ENCODE measurements around the gene THSD7A. TPM values are rescaled to one million over a fixed set of nuclear protein-coding genes. Genes with fewer than 3 reads are reported as not detected.

Gene THSD7A
- total RNA-seq, 4 donors from 2014 or later = 16.2 to 36.4 (median 21.5) TPM

DNA sequence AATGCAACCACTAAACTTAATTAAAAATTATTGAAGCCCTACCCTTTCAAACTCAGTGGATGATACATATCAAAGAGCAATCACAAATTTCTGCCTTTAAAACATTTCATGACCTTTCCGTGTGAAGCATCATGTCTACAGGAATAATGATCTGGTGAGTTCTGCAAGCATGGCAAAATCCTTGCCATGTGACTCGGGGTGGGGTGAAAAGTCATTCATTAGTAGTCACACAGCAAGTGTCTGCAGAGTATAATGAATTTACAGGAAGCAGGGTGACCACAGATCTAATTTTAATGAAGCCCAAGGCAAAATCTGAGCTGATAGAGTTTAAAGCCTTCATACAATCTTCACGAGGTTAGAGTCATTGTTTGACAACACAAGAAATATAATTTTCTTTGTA lies 351.9 kb downstream of the THSD7A start:
- intact Hi-C loops (cut with DNase I; ENCODE audit: low total_unique reads) = no loop called here
- no peaks in the 10 kb centered on the region for H3K36me3 ChIP-seq
- H3K27me3 ChIP-seq = no peaks in the 10 kb centered on the region
- H3K9me3 ChIP-seq = no peaks in the 10 kb centered on the region
- no peak overlapping the region for H3K27ac ChIP-seq
- TF ChIP-seq POLR2A (IDR thresholded peaks at IDR 0.05) (no peak), CTCF (IDR thresholded peaks at IDR 0.05) (no peak)
- DNase-seq = no peak
- H3K4me1 ChIP-seq = no peaks in the 10 kb centered on the region
- H3K4me3 ChIP-seq = no peak overlapping the region

DNA sequence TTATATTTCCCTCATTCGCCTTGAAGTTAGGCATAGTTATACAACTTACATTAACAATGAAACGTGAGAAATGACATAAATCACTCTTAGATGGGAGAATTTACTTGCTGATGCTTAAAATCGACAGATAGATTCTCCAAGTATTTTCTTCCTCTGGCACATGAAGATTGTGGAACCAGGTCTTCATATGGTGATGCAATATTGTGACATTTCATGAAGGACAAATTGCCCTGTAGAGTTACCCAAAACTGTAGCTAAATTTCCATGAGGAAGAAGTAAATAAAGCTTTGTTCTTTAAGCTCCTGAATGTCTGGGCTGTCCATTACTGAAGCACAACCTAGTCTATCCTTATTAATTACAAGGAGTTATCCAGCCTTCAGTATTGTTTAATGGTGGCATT lies 353.1 kb downstream of the THSD7A start:
- Histone ChIP-seq H3K4me3 (no peak overlapping the region), H3K4me1 (no peaks in the 10 kb centered on the region), H3K36me3 (no peaks in the 10 kb centered on the region), H3K27ac (no peak overlapping the region), H3K9me3 (no peaks in the 10 kb centered on the region), H3K27me3 (no peaks in the 10 kb centered on the region)
- DNase-seq = no peak
- intact Hi-C loops (cut with DNase I; ENCODE audit: low total_unique reads) = no loop called here
- no peak for TF ChIP-seq POLR2A (IDR thresholded peaks at IDR 0.05)
- TF ChIP-seq CTCF (IDR thresholded peaks at IDR 0.05) = no peak

DNA sequence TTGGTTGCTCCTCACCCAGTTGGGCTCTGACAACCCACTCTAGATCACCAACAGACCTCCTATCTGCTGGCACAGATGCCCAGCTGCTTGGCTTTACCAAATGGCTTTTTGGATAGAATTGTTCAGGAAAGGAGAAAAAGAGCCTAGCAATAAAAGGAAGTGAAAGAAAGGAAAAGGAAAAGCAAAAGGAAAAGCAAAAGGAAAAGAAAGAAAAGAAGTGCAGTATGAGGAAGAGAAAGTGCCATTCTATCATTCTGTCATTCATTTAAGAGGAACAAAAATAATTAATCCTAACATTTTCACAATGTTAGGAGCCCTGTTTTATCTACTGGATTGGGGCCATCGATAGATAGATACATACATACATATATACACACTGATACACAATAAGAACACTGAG lies 353.6 kb downstream of the THSD7A start:
- DNase-seq = no peak
- no peaks in the 10 kb centered on the region for H3K9me3 ChIP-seq

DNA sequence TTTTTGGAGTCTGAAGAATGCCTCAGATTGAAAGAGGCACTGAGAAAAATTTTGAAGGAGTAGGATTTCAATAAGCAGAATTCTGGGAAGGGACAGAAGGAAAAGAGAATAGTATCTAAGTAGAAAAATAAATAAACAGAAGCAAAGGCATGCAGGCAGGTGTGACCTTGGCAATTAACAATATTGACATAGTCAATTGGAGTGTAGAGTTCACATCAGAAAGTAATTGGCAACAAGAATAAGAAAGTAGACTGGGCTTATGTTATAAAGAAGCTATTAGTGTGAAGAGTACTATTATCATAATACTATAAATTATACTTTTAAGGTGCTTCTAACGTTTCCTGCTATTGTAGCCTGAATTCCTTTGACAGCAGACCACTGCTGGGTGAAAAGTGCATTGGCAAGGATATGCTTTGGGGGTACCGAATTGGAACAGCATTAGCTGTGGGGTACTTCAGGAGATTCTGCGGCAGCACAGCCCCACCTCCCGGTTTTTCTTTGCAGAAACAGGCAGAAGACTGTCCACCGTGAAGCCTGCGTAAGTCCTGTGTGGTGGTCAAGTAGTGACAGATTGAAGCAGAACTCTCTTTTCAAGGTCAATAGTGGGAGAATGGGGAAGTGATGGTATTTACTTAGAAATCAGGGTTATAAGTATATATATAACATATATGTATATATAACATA lies 357.0 kb downstream of the THSD7A start:
- H3K4me3 ChIP-seq = no peak overlapping the region
- intact Hi-C loops (cut with DNase I; ENCODE audit: low total_unique reads) = no loop called here
- no peak for DNase-seq
- no peaks in the 10 kb centered on the region for H3K36me3 ChIP-seq
- no peak overlapping the region for H3K27ac ChIP-seq
- H3K4me1 ChIP-seq = no peaks in the 10 kb centered on the region
- no peak for TF ChIP-seq POLR2A (IDR thresholded peaks at IDR 0.05)
- peak in 1 of 4 experiments; percentile 8 for TF ChIP-seq CTCF (IDR thresholded peaks at IDR 0.05)
- H3K27me3 ChIP-seq = no peaks in the 10 kb centered on the region
- H3K9me3 ChIP-seq = no peaks in the 10 kb centered on the region

More for the DNA sequence above, 353.6 kb downstream of the THSD7A start:
- Histone ChIP-seq H3K4me1 (no peaks in the 10 kb centered on the region), H3K27me3 (no peaks in the 10 kb centered on the region), H3K27ac (no peak overlapping the region), H3K36me3 (no peaks in the 10 kb centered on the region), H3K4me3 (no peak overlapping the region)
- TF ChIP-seq CTCF (IDR thresholded peaks at IDR 0.05) = no peak
- TF ChIP-seq POLR2A (IDR thresholded peaks at IDR 0.05) = no peak
- intact Hi-C loops (cut with DNase I; ENCODE audit: low total_unique reads) = no loop called here

DNA sequence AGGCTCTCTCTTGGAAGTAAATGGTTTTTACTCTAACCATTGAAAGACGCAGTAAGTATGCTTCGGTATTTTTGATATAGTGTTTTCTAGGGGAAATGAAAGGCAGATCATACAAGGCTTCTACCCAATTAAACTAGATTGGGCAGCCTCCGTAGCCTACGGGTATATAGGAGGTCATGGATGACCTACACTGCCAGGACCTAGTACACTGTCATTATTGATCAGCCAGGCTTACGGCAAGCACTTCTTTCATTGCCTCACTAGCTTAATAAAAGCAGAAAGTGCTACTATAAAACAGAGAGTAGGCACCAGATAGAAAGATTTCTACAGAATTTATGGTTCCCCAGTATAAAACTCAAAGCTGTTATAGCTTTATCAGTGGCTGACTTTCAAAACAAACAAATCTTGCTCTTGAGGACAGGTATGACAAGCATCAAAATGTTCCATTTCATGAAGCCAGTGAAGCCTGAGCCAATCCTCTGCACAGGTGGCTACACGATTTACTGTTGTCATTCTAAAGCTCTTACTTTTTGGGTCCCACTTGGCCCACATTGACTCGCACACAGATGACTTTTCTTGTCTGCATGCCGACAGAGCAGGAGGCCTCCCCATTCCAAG lies 358.1 kb downstream of the THSD7A start:
- H3K27me3 ChIP-seq = no peaks in the 10 kb centered on the region
- TF ChIP-seq CTCF (IDR thresholded peaks at IDR 0.05) = no peak
- no peak for TF ChIP-seq POLR2A (IDR thresholded peaks at IDR 0.05)
- peaks cover 0 to 4% of the 10 kb centered on the region in 2 donors for H3K4me1 ChIP-seq
- no peaks in the 10 kb centered on the region for H3K9me3 ChIP-seq
- H3K36me3 ChIP-seq = no peaks in the 10 kb centered on the region
- intact Hi-C loops (cut with DNase I; ENCODE audit: low total_unique reads) = no loop called here
- no peak overlapping the region for H3K27ac ChIP-seq
- no peak for DNase-seq
- H3K4me3 ChIP-seq = no peak overlapping the region
